ENCODE results near the gene MED31.

DNA sequence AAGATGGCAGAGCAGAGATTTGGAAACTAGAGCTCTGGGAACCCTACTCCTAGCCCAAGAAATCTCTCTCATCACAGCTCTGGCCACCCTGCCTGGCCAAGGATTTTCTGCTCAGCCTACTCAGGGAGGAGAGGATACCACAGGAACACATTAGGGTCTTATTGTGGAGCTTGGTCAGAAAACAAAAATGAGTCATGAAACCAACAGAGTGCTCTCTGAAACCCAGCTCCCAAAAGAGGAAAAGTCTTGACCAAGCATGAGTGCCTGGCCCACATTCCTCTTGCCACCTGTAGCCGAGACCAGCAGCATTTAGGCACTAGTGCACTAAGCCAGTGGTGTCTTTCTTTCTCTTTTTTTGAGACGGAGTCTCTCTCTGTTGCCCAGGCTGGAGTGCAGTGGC, 43.6 kb upstream of the MED31 start:
- TF ChIP-seq, protein P1, sequence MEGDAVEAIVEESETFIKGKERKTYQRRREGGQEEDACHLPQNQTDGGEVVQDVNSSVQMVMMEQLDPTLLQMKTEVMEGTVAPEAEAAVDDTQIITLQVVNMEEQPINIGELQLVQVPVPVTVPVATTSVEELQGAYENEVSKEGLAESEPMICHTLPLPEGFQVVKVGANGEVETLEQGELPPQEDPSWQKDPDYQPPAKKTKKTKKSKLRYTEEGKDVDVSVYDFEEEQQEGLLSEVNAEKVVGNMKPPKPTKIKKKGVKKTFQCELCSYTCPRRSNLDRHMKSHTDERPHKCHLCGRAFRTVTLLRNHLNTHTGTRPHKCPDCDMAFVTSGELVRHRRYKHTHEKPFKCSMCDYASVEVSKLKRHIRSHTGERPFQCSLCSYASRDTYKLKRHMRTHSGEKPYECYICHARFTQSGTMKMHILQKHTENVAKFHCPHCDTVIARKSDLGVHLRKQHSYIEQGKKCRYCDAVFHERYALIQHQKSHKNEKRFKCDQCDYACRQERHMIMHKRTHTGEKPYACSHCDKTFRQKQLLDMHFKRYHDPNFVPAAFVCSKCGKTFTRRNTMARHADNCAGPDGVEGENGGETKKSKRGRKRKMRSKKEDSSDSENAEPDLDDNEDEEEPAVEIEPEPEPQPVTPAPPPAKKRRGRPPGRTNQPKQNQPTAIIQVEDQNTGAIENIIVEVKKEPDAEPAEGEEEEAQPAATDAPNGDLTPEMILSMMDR (IDR thresholded peaks at IDR 0.05) = no peak
- TF ChIP-seq, protein P2, sequence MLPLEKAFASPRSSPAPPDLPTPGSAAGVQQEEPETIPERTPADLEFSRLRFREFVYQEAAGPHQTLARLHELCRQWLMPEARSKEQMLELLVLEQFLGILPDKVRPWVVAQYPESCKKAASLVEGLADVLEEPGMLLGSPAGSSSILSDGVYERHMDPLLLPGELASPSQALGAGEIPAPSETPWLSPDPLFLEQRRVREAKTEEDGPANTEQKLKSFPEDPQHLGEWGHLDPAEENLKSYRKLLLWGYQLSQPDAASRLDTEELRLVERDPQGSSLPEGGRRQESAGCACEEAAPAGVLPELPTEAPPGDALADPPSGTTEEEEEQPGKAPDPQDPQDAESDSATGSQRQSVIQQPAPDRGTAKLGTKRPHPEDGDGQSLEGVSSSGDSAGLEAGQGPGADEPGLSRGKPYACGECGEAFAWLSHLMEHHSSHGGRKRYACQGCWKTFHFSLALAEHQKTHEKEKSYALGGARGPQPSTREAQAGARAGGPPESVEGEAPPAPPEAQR (CRISPR knock-in tag; IDR thresholded peaks at IDR 0.05) = no peak
- TF ChIP-seq, protein P3, sequence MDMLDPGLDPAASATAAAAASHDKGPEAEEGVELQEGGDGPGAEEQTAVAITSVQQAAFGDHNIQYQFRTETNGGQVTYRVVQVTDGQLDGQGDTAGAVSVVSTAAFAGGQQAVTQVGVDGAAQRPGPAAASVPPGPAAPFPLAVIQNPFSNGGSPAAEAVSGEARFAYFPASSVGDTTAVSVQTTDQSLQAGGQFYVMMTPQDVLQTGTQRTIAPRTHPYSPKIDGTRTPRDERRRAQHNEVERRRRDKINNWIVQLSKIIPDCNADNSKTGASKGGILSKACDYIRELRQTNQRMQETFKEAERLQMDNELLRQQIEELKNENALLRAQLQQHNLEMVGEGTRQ (CRISPR knock-in tag; IDR thresholded peaks at IDR 0.05) = no peak
- TF ChIP-seq, protein P4, sequence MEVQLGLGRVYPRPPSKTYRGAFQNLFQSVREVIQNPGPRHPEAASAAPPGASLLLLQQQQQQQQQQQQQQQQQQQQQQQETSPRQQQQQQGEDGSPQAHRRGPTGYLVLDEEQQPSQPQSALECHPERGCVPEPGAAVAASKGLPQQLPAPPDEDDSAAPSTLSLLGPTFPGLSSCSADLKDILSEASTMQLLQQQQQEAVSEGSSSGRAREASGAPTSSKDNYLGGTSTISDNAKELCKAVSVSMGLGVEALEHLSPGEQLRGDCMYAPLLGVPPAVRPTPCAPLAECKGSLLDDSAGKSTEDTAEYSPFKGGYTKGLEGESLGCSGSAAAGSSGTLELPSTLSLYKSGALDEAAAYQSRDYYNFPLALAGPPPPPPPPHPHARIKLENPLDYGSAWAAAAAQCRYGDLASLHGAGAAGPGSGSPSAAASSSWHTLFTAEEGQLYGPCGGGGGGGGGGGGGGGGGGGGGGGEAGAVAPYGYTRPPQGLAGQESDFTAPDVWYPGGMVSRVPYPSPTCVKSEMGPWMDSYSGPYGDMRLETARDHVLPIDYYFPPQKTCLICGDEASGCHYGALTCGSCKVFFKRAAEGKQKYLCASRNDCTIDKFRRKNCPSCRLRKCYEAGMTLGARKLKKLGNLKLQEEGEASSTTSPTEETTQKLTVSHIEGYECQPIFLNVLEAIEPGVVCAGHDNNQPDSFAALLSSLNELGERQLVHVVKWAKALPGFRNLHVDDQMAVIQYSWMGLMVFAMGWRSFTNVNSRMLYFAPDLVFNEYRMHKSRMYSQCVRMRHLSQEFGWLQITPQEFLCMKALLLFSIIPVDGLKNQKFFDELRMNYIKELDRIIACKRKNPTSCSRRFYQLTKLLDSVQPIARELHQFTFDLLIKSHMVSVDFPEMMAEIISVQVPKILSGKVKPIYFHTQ (CRISPR knock-in tag; IDR thresholded peaks at IDR 0.05) = no peak
